Activated T-helper 17 cell treated with anti-CD3 and anti-CD28 coated beads, Interleukin-2, amount 50 U/mL, for 72 hours (primary cell): Measurements from ENCODE around the gene EPB41L5. TPM values are rescaled to one million over a fixed set of nuclear protein-coding genes. Genes with fewer than 3 reads are reported as not detected.
"Not testable (repeated sequence)": the region's sequence is repeated elsewhere in the genome, so short reads cannot be mapped to it uniquely, and the experiment has no call there.

Experiments
- ATAC-seq: fragments of 150-1000 bp; cut with Tn5 transposase; replicated peaks from 2 replicates; pipeline ENCODE4 v1.10.0; 2021; ENCODE audit warnings: mild to moderate bottlenecking, moderate library complexity
- H3K27ac Mint-ChIP-seq: one replicate; pipeline ENCODE4 v1.8.0; 2022; ENCODE audit warnings: mixed read lengths
- H3K27me3 Mint-ChIP-seq: one replicate; pipeline ENCODE4 v1.8.0; 2022; ENCODE audit warnings: mixed read lengths
- H3K36me3 Mint-ChIP-seq: one replicate; pipeline ENCODE4 v1.8.0; 2022; ENCODE audit warnings: low read depth, mild to moderate bottlenecking, mixed read lengths
- H3K4me1 Mint-ChIP-seq: one replicate; pipeline ENCODE4 v1.8.0; 2022; ENCODE audit warnings: mixed read lengths
- H3K4me3 Mint-ChIP-seq: one replicate; pipeline ENCODE4 v1.8.0; 2022; ENCODE audit warnings: mild to moderate bottlenecking, mixed read lengths
- H3K9me3 Mint-ChIP-seq: one replicate; pipeline ENCODE4 v1.8.0; 2022; ENCODE audit warnings: mixed read lengths
- total RNA-seq, 2 donors: library from RNA; stranded (reverse); gene quantifications; one replicate each; pipeline ENCODE4 v1.2.3, GENCODE V29; 2022

EPB41L5 gene
- total RNA-seq, 2 donors from 2014 or later = 1.9 to 2.4 TPM

DNA sequence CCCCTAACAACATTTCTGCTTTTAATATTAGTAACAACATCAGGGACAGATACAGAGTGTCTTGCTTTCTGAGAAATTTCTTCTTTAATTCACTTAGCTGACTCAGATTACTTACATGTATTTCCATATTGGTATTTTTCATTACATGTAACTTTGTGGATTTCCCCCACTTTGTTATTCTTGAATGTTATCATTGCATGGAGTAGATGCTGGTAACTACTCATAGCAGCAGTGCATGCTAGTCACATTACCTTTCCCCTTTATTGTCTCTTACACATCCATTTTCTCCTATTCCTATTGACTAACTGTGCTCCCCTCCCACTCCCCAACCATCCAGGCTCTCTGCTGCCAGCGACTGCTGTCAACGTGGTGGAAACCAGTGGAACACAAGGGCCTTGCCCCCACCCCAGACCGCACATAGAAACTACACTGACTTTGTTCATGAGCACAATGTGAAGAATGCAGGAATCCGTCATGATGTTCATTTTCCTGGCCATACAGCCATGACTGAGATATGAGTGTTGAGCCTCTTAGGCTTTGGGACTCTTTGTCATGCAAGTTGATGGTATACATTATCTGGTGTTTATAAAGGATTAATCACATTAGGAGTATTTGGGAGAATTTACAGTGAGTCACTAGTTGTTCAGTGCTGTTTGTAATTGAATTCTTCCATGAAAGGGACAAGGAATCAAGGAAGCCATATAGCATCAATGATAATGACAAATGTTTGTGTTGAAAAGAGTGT, 91.0 kb downstream of the EPB41L5 start:
- H3K27ac Mint-ChIP-seq = no peak overlapping the region
- peaks cover 2% of the 10 kb centered on the region for H3K4me1 Mint-ChIP-seq
- H3K36me3 Mint-ChIP-seq = no peaks in the 10 kb centered on the region
- H3K4me3 Mint-ChIP-seq = no peak overlapping the region
- peaks cover under 1% of the 10 kb centered on the region for H3K9me3 Mint-ChIP-seq
- peak; percentile 23 for ATAC-seq
- no peaks in the 10 kb centered on the region for H3K27me3 Mint-ChIP-seq

DNA sequence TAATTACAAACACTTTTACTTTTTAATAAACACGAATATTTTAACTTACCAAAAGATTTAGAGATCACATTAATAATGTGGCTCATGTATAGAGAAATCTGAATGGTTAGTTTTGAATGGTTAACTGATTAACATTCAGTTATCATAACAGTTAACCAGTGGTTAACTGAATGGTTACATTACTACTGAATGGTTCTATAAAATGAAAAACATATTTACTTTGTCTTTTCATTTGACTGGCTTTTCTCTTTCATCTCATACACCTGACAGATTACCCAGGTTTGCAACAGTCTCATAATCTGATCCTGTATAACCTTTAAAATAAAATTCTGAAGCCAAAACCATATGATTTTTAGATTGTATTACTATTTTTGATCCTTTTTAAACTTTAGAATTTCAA, 91.9 kb downstream of the EPB41L5 start:
- peaks cover 11% of the 10 kb centered on the region for H3K4me1 Mint-ChIP-seq
- no peaks in the 10 kb centered on the region for H3K36me3 Mint-ChIP-seq
- no peaks in the 10 kb centered on the region for H3K27me3 Mint-ChIP-seq
- no peak for ATAC-seq
- no peak overlapping the region for H3K27ac Mint-ChIP-seq
- H3K4me3 Mint-ChIP-seq = no peak overlapping the region
- H3K9me3 Mint-ChIP-seq = peaks cover 9% of the 10 kb centered on the region

DNA sequence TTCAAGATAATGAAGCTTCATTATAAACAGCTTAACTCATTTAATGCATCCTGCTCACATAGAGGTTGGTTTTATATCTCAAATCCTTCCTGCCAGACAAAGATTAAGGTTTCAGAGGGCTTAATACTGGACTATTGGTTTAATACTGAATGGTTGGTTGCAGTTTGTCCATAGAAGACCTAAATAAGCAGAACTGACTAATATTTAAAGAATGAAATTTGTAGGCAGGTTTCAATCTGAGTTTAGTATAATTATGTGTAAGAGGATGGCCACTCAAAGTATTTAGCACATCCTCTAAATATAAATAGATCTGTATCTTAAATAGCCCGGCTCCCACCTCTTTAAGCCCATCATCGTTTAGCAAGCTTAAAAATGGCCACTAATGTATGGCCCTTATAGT, 92.5 kb downstream of the EPB41L5 start:
- peaks cover 12% of the 10 kb centered on the region for H3K4me1 Mint-ChIP-seq
- ATAC-seq = no peak
- peaks cover 10% of the 10 kb centered on the region for H3K9me3 Mint-ChIP-seq
- H3K27ac Mint-ChIP-seq = no peak overlapping the region
- H3K27me3 Mint-ChIP-seq = no peaks in the 10 kb centered on the region
- H3K4me3 Mint-ChIP-seq = no peak overlapping the region
- H3K36me3 Mint-ChIP-seq = no peaks in the 10 kb centered on the region

DNA sequence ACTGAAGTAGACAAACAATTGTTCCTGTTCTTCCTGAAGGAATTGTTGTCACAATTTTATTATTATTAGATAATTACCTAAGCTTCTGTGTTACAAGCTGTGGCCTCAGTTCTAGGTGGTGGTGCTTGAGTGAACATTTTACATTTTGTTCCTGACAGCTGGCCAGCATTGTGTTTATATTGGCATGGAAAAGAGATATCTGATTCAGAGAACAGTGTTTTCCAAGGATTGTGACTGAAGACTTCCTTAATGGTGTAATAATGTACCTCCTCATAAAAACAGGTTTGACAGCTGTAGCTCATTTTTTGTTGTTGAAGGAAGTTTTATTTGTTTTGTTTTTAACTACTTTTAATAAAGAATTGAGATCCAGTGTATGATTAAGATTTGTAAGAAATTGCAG, 95.2 kb downstream of the EPB41L5 start:
- Mint-ChIP-seq H3K27me3 (no peaks in the 10 kb centered on the region), H3K9me3 (peaks cover 10% of the 10 kb centered on the region), H3K36me3 (no peaks in the 10 kb centered on the region), H3K27ac (no peak overlapping the region), H3K4me1 (peaks cover 12% of the 10 kb centered on the region), H3K4me3 (no peak overlapping the region)
- no peak for ATAC-seq

DNA sequence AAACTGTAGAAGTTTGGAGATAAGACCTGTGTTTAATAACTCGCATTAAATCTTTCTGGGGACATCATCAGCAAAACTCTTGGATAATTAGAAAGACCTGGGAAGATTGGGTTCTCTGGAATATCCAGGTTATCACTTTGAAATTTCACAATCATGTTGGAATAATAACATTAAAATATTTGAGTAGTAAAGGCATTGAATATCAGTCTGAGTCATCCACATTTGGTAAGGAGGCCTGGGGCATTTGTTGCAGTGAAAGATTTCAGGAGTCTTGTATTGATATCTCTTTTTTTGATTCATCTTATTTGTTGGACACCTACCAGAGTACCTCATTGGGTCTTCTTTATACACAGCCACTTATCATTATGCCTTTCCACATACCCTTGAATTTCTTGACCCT, 95.9 kb downstream of the EPB41L5 start:
- H3K4me3 Mint-ChIP-seq = peak overlapping the region; percentile 51
- H3K27ac Mint-ChIP-seq = peak overlapping the region; percentile 46
- H3K4me1 Mint-ChIP-seq = peaks cover 12% of the 10 kb centered on the region
- no peaks in the 10 kb centered on the region for H3K36me3 Mint-ChIP-seq
- no peak for ATAC-seq
- no peaks in the 10 kb centered on the region for H3K27me3 Mint-ChIP-seq
- H3K9me3 Mint-ChIP-seq = peaks cover 10% of the 10 kb centered on the region

DNA sequence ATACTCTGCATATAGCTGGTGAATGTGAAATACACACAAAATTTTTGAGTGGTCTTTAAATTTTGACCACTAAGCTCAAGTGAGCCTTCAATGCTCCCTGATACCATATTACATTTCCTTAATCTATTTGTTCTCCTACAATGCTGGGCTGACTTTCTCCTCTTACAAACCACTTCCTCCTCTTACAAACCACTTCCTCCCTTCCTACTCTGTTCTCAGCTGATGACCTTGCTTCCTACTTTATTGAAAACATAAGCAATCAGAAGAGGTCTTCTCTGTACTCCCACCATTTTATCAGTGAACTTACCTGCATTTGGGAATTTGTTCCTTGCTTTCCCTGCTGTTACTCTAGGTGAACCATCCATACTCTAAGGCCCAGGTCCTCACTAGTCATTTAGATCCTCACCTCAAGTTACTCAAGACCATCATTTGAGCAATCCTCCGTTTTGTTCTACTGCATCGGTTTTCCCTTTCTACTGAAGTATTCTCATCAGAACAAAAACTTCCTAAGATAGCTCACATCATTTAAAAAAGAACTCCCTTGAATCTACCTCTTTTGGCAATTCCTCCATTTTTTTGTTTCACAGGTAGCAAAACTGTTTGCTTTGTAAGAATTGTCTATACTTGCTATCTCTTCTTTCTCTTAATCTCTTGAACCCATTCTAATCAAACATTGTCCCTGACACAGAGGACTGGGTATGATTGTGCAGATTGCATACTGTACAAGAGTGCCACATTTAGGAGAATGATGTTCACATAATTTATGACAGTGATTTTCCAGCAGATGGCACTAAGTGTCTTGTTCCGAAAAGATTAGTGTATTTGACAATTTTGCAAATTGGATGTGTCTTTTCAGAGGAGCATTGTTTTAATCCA, 96.5 kb downstream of the EPB41L5 start:
- Mint-ChIP-seq H3K27me3 (no peaks in the 10 kb centered on the region), H3K9me3 (peaks cover 10% of the 10 kb centered on the region), H3K27ac (peak overlapping the region; percentile 46), H3K4me1 (peaks cover 12% of the 10 kb centered on the region), H3K4me3 (peak overlapping the region; percentile 51), H3K36me3 (no peaks in the 10 kb centered on the region)
- ATAC-seq = peak; percentile 72

DNA sequence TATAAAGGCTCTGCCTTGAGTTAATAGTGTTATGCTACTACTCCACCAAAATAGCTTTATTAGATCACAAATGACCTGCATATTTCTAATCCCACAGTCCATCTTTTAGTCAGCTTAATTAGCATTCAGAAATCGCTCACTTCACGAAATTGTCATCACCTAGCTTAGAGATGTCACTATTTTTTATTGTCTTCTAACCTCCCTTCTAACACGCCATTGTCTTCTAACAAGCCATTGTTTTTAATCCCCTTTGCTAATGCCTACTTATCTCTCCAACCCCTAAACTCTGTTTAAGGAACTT, 97.1 kb downstream of the EPB41L5 start:
- Mint-ChIP-seq H3K36me3 (no peaks in the 10 kb centered on the region), H3K4me3 (peak overlapping the region; percentile 51), H3K27me3 (no peaks in the 10 kb centered on the region), H3K9me3 (peaks cover 10% of the 10 kb centered on the region), H3K4me1 (peaks cover 12% of the 10 kb centered on the region), H3K27ac (peak overlapping the region; percentile 46)
- no peak for ATAC-seq

DNA sequence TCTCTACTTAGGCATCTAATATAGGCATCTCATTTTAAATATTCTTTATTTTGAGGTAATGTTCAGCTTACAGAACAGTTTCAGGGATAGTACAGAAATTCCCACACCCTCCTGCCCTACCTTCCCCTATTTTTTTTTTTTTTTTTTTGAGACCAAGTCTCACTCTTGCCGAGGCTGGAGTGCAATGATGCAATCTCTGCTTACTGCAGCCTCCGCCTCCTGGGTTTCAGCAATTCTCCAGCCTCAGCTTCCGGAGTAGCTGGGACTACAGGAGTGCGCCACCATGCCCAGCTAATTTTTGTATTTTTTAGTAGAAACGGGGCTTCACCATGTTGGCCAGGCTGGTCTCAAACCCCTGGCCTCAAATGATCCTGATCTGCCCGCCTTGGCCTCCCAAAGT, 97.6 kb downstream of the EPB41L5 start:
- Mint-ChIP-seq H3K9me3 (peaks cover 10% of the 10 kb centered on the region), H3K4me1 (peaks cover 12% of the 10 kb centered on the region), H3K36me3 (no peaks in the 10 kb centered on the region), H3K4me3 (peak overlapping the region; percentile 51), H3K27ac (no peak overlapping the region), H3K27me3 (no peaks in the 10 kb centered on the region)
- ATAC-seq = no peak

DNA sequence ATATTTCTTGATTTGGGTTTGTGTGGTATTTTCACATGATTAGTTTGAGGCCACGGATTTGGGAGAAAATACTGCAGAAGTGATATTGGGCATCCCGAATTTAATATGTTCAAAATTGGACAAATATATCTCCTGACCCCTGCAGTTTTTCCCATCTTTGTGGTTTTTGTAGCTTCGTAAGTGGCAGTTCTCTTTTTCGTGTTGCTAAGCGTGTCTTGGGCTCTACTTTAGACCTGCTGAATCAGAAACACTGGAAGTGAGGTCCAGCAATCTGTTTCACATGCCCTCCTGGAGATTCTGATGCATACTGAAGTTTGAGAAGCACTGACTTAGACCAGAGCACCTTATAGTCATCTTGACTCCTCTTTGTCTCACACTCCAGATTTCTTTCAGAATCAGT, 98.3 kb downstream of the EPB41L5 start:
- Mint-ChIP-seq H3K4me3 (no peak overlapping the region), H3K9me3 (peaks cover 10% of the 10 kb centered on the region), H3K27me3 (no peaks in the 10 kb centered on the region), H3K4me1 (peaks cover 12% of the 10 kb centered on the region), H3K27ac (no peak overlapping the region), H3K36me3 (no peaks in the 10 kb centered on the region)
- no peak for ATAC-seq

DNA sequence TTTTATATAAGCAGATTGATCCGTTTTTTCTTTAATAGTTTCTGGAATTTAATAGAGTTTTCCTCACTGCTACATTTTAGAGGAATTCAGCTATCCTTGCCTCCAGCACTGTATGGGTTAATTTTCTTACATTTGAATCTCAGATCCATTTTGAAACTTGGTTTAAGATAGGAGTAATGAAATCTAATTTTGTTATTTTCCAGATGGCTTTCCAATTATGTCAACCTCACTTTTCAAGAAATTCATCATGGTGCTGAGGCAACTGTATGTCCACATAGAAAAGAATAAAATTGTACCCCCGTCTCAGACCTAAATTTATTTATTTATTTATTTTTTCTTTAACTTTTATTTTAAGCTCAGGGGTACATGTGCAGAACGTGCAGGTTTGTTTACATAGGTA, 105.1 kb downstream of the EPB41L5 start:
- Mint-ChIP-seq H3K27me3 (peaks cover 3% of the 10 kb centered on the region), H3K4me3 (no peak overlapping the region), H3K4me1 (no peaks in the 10 kb centered on the region), H3K27ac (no peak overlapping the region), H3K9me3 (no peaks in the 10 kb centered on the region), H3K36me3 (no peaks in the 10 kb centered on the region)
- no peak for ATAC-seq

DNA sequence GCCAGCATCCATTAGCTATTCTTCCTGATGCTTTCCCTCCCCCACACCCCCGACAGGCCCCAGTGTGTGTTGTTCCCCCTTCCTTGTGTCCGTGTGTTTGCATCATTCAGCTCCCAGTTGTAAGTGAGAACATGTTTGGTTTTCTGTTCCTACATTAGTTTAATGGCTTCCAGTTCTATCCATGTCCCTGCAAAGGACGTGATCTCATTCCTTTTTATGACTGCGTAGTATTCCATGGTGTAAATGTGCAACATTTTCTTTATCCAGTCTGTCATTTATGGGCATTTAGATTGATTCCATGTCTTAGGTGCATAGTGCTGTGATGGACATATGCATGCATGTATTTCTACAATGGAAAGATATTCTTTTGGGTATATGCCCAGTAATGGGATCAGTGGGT, 105.6 kb downstream of the EPB41L5 start:
- Mint-ChIP-seq H3K27me3 (peaks cover 3% of the 10 kb centered on the region), H3K9me3 (no peaks in the 10 kb centered on the region), H3K4me3 (no peak overlapping the region), H3K27ac (no peak overlapping the region), H3K36me3 (no peaks in the 10 kb centered on the region), H3K4me1 (no peaks in the 10 kb centered on the region)
- no peak for ATAC-seq

DNA sequence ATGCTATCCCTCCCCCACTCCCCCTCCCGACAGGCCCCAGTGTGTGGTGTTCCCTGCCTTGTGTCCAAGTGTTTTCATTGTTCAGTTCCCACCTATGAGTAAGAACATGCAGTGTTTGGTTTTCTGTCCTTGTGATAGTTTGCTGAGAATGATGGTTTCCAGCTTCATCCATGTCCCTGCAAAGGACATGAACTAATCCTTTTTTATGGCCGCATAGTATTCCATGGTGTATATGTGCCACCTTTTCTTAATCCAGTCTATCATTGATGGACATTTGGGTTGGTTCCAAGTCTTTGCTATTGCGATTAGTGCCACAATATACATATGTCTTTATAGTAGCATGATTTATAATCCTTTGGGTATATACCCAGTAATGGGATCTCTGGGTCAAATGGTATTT, 108.5 kb downstream of the EPB41L5 start:
- H3K4me1 Mint-ChIP-seq, H3K27ac Mint-ChIP-seq, H3K9me3 Mint-ChIP-seq, H3K36me3 Mint-ChIP-seq, H3K27me3 Mint-ChIP-seq, ATAC-seq, H3K4me3 Mint-ChIP-seq: not testable (repeated sequence)

DNA sequence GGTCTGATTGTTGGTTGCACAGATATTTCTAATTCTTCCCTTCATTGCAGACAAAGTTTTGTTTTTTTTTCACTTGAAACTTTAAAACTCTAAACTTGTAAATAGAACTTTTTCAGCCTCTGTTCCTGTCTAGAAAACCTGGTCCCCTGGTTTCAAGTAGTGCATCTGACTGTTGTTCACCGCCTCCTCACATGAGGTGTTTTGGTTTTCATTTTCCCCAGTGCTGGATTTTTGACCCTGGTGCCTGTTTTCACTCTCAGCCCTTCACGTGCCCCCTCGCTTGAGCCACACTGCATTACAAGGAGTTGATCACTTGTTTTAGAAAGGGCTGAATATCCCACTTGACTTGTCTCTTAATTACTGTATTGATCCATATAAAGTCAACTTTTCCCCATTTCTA, 110.2 kb downstream of the EPB41L5 start:
- no peak for ATAC-seq
- H3K27ac Mint-ChIP-seq = no peak overlapping the region
- H3K36me3 Mint-ChIP-seq = no peaks in the 10 kb centered on the region
- H3K4me1 Mint-ChIP-seq = no peaks in the 10 kb centered on the region
- H3K4me3 Mint-ChIP-seq = no peak overlapping the region
- peaks cover 4% of the 10 kb centered on the region for H3K9me3 Mint-ChIP-seq
- H3K27me3 Mint-ChIP-seq = peaks cover 5% of the 10 kb centered on the region

DNA sequence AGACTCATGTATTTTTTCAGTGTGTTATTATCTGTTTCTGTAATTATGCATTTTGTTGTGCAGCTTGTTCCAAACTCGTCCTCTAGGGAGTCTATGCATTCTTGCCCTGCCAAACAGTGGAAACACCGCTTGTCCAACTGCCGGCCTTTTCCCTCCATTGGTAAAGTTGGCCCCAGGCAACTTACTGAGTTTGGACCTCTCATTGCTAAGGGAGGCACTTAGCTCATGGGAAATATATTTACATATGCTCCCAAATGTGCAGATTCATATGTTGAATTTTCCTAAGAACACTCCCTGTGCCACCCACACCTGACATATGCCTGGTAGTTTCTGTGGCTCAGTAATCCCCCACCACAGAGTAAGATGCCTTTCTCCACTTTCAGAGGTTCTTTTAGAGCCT, 112.3 kb downstream of the EPB41L5 start:
- Mint-ChIP-seq H3K36me3 (no peaks in the 10 kb centered on the region), H3K27ac (no peak overlapping the region), H3K9me3 (peaks cover 4% of the 10 kb centered on the region), H3K4me3 (no peak overlapping the region), H3K4me1 (no peaks in the 10 kb centered on the region), H3K27me3 (peaks cover 3% of the 10 kb centered on the region)
- no peak for ATAC-seq

DNA sequence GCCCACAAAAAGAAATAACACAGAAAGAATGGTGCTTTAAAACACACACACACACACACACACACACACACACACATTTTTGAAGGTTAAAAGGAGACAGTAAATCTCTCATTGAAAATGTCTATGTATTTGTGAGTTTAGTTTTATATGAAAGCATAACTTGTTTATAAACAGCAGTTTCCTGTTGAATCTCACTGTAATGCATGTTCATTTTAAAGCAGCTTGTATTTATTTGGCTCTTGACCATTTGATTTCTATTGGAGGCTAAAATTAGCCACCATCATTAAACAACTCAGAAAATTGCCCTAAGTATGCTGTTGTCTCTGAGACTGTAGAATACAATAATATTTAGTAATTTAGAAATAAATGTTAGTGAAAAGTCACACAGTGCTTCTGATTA, 115.3 kb downstream of the EPB41L5 start:
- H3K27ac Mint-ChIP-seq = no peak overlapping the region
- peaks cover 4% of the 10 kb centered on the region for H3K9me3 Mint-ChIP-seq
- no peaks in the 10 kb centered on the region for H3K4me1 Mint-ChIP-seq
- H3K27me3 Mint-ChIP-seq = peaks cover 3% of the 10 kb centered on the region
- ATAC-seq = no peak
- no peak overlapping the region for H3K4me3 Mint-ChIP-seq
- H3K36me3 Mint-ChIP-seq = no peaks in the 10 kb centered on the region
